ENCODE measurements around the gene EPB41L2. TPM values are rescaled to one million over a fixed set of nuclear protein-coding genes. Genes with fewer than 3 reads are reported as not detected.

EPB41L2 gene
- total RNA-seq, 4 donors from 2014 or later, result 58.8 to 105 (median 81.3) TPM

GRCh38 chr6:130969791-130970491 is 93.1 kb downstream of the EPB41L2 start:
- Histone ChIP-seq H3K27me3 (no peaks in the 10 kb centered on the region), H3K4me1 (peaks cover 25 to 34% of the 10 kb centered on the region in 2 donors)
- peak; percentile 18 to 20 for DNase-seq

GRCh38 chr6:130969166-130969565 is 93.9 kb downstream of the EPB41L2 start:
- no peak for DNase-seq
- Histone ChIP-seq H3K27me3 (no peaks in the 10 kb centered on the region), H3K36me3 (no peaks in the 10 kb centered on the region), H3K9me3 (no peaks in the 10 kb centered on the region), H3K4me1 (peaks cover 28 to 34% of the 10 kb centered on the region in 2 donors), H3K27ac (peak overlapping the region in 1 of 3 donors; percentile 37), H3K4me3 (replicated peaks in 1 of 3) (no peak overlapping the region)
- intact Hi-C loops (cut with DNase I), result no loop called here
- WGBS, 2 donors, result 65 to 72% methylated on average over 4 of the region's 4 CpGs
- TF ChIP-seq CTCF (IDR thresholded peaks at IDR 0.05), result no peak
- TF ChIP-seq POLR2A (IDR thresholded peaks at IDR 0.05), result no peak

More at GRCh38 chr6:130969791-130970491, 93.1 kb downstream of the EPB41L2 start:
- Histone ChIP-seq H3K4me3 (replicated peaks in 1 of 3) (no peak overlapping the region), H3K36me3 (no peaks in the 10 kb centered on the region), H3K27ac (peak overlapping the region; percentile 18 to 55 (median 19)), H3K9me3 (no peaks in the 10 kb centered on the region)
- intact Hi-C loops (cut with DNase I), result no loop called here
- TF ChIP-seq POLR2A (IDR thresholded peaks at IDR 0.05), result peak in 1 of 2 donors; percentile 30
- no peak for TF ChIP-seq CTCF (IDR thresholded peaks at IDR 0.05)
- WGBS, 2 donors, result 55 to 65% methylated on average over 8 of the region's 8 CpGs

GRCh38 chr6:130968476-130968875 is 94.6 kb downstream of the EPB41L2 start:
- DNase-seq, result peak in 1 of 2 donors; percentile 9
- H3K36me3 ChIP-seq, result no peaks in the 10 kb centered on the region
- H3K9me3 ChIP-seq, result no peaks in the 10 kb centered on the region
- H3K27me3 ChIP-seq, result no peaks in the 10 kb centered on the region
- peak overlapping the region in 1 of 3 donors; percentile 37 for H3K27ac ChIP-seq
- TF ChIP-seq CTCF (IDR thresholded peaks at IDR 0.05) (no peak), POLR2A (IDR thresholded peaks at IDR 0.05) (no peak)
- intact Hi-C loops (cut with DNase I), result no loop called here
- WGBS, 2 donors, result 21% methylated on average over 4 of the region's 4 CpGs
- H3K4me1 ChIP-seq, result peaks cover 28 to 34% of the 10 kb centered on the region in 2 donors
- no peak overlapping the region for H3K4me3 ChIP-seq (replicated peaks in 1 of 3)

GRCh38 chr6:130967502-130968445 is 95.3 kb downstream of the EPB41L2 start:
- Histone ChIP-seq H3K4me1 (peaks cover 28 to 34% of the 10 kb centered on the region in 2 donors), H3K36me3 (no peaks in the 10 kb centered on the region), H3K9me3 (no peaks in the 10 kb centered on the region), H3K27me3 (no peaks in the 10 kb centered on the region), H3K27ac (peak overlapping the region in 1 of 3 donors; percentile 37), H3K4me3 (replicated peaks in 1 of 3) (no peak overlapping the region)
- TF ChIP-seq CTCF (IDR thresholded peaks at IDR 0.05) (no peak), POLR2A (IDR thresholded peaks at IDR 0.05) (peak in 1 of 2 donors; percentile 26)
- intact Hi-C loops (cut with DNase I), result no loop called here
- DNase-seq, result no peak
- WGBS, 2 donors, result 38 to 54% methylated on average over 7 of the region's 7 CpGs
